Endothelial cell (in vitro differentiated cells): ENCODE results near the gene AGPAT3. TPM values are rescaled to one million over a fixed set of nuclear protein-coding genes. Genes with fewer than 3 reads are reported as not detected.

ENCODE experiments used
- DNase-seq: peaks from one replicate; pipeline ENCODE4 v3.0.0; 2021; ENCODE audit warnings: low spot score
- H3K27ac Mint-ChIP-seq: one replicate; pipeline ENCODE4 v1.8.0; 2021; ENCODE audit warnings: mixed read lengths, inconsistent platforms; ENCODE audit not compliant: unreplicated experiment
- H3K27me3 Mint-ChIP-seq: one replicate; pipeline ENCODE4 v1.8.0; 2021; ENCODE audit warnings: mild to moderate bottlenecking, moderate library complexity, mixed read lengths, inconsistent platforms; ENCODE audit not compliant: unreplicated experiment
- H3K36me3 Mint-ChIP-seq: one replicate; pipeline ENCODE4 v1.8.0; 2021; ENCODE audit warnings: mild to moderate bottlenecking, low read depth, mixed read lengths, inconsistent platforms; ENCODE audit not compliant: unreplicated experiment
- H3K4me1 Mint-ChIP-seq: one replicate; pipeline ENCODE4 v1.8.0; 2021; ENCODE audit warnings: mild to moderate bottlenecking, mixed read lengths, inconsistent platforms; ENCODE audit not compliant: unreplicated experiment
- H3K4me3 Mint-ChIP-seq: one replicate; pipeline ENCODE4 v1.8.0; 2021; ENCODE audit warnings: mild to moderate bottlenecking, mixed read lengths, inconsistent platforms; ENCODE audit not compliant: unreplicated experiment
- H3K9me3 Mint-ChIP-seq: one replicate; pipeline ENCODE4 v1.8.0; 2021; ENCODE audit warnings: mixed read lengths, inconsistent platforms; ENCODE audit not compliant: unreplicated experiment
- CTCF ChIP-seq: fragments of 200-600 bp; sonication (generic); IDR thresholded peaks from one replicate; pipeline ENCODE4 v1.5.0; 2021; ENCODE audit warnings: antibody characterized with exemption; ENCODE audit not compliant: unreplicated experiment
- total RNA-seq: library from RNA; stranded (reverse); fragmentation: NEBNext Ultra II Directional; extraction: Animal tissue kit (Norgen Biotek cat#: 25700); gene quantifications from one replicate; pipeline ENCODE4 v1.2.1, GENCODE V29; 2021; ENCODE audit not compliant: unreplicated experiment

Gene AGPAT3
- total RNA-seq, 1 donor from 2014 or later, result 22.6 TPM

- H3K4me3 Mint-ChIP-seq, result no peak overlapping the region
- DNase-seq, result no peak
Measured at GRCh38 chr21:43824333-43825241, 40.4 kb upstream of the AGPAT3 start.

GRCh38 chr21:43825242-43825935, 39.6 kb upstream of the AGPAT3 start:
- DNase-seq, result no peak
- Mint-ChIP-seq H3K9me3 (no peaks in the 10 kb centered on the region), H3K27me3 (peaks cover 2% of the 10 kb centered on the region), H3K36me3 (no peaks in the 10 kb centered on the region), H3K4me1 (no peaks in the 10 kb centered on the region), H3K27ac (no peak overlapping the region), H3K4me3 (no peak overlapping the region)
- no peak for TF ChIP-seq CTCF

More at GRCh38 chr21:43824333-43825241, 40.4 kb upstream of the AGPAT3 start:
- Mint-ChIP-seq H3K36me3 (no peaks in the 10 kb centered on the region), H3K27ac (no peak overlapping the region), H3K9me3 (no peaks in the 10 kb centered on the region), H3K27me3 (peaks cover 2% of the 10 kb centered on the region), H3K4me1 (no peaks in the 10 kb centered on the region)
- no peak for TF ChIP-seq CTCF

GRCh38 chr21:43825936-43826622, 38.9 kb upstream of the AGPAT3 start:
- H3K27ac Mint-ChIP-seq, result no peak overlapping the region

GRCh38 chr21:43826623-43826974, 38.4 kb upstream of the AGPAT3 start:
- Mint-ChIP-seq H3K4me1 (peaks cover 4% of the 10 kb centered on the region), H3K27me3 (peaks cover 4% of the 10 kb centered on the region), H3K9me3 (no peaks in the 10 kb centered on the region), H3K27ac (no peak overlapping the region), H3K36me3 (no peaks in the 10 kb centered on the region), H3K4me3 (no peak overlapping the region)
- DNase-seq, result no peak
- TF ChIP-seq CTCF, result no peak

More at GRCh38 chr21:43825936-43826622, 38.9 kb upstream of the AGPAT3 start:
- DNase-seq, result no peak
- H3K4me3 Mint-ChIP-seq, result no peak overlapping the region
- H3K36me3 Mint-ChIP-seq, result no peaks in the 10 kb centered on the region
- no peak for TF ChIP-seq CTCF
- peaks cover 4% of the 10 kb centered on the region for H3K4me1 Mint-ChIP-seq
- H3K9me3 Mint-ChIP-seq, result no peaks in the 10 kb centered on the region
- peaks cover 4% of the 10 kb centered on the region for H3K27me3 Mint-ChIP-seq
